Lung microvascular endothelial cell (primary cell): Measurements from ENCODE around the gene SLC25A26. TPM values are rescaled to one million over a fixed set of nuclear protein-coding genes. Genes with fewer than 3 reads are reported as not detected.
A peak's percentile ranks its signal among the peaks of the same experiment; 100 is the strongest.

Experiments
- DNase-seq, 2 donors: peaks; one replicate each; pipeline versions ENCODE4 v3.0.0 to v3.0.0-alpha.2; 2010; ENCODE audit warnings: low read depth in 2 of 2
- total RNA-seq: library from RNA; depleted of rRNA; stranded (reverse); fragments of >200 nt; gene quantifications from 2 replicates; pipeline ENCODE4 v1.2.1, GENCODE V29; 2014

Gene SLC25A26
- total RNA-seq, 1 donor from 2014 or later, result 11.9 TPM

GRCh38 chr3:66394753-66395249 is 174.0 kb downstream of the SLC25A26 start:
- DNase-seq, result peak in 1 of 2 donors; percentile 25

GRCh38 chr3:66395635-66396034 is 174.8 kb downstream of the SLC25A26 start:
- no peak for DNase-seq

DNA sequence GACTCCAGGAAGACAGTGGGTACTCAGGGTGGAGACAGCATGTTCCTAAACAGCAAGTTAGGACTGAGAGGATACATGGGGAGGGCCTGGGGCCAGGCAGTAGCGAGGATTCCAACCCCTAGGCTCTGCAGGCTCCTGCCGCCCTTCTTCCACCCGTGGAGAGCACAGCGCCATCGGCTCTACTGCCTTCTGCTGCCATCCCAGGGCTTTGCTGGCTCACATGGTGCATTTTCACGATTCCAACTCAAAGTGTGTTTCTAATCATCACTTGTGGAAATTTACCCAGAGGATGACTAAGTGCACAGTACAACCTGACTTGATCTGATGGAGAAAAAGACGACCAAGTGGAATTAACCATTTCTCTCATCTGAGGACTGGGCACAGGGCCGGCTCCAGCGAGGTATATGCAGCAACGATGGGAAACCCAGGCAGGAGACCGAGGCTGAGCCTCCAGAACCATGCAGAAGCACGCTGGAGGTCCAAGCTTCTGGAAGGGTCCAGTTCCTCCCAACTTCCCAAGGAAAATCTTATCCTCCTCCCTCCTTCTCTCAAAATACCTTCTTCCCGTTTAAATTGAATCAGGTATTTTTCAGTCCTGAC is 175.5 kb downstream of the SLC25A26 start:
- DNase-seq, result no peak

GRCh38 chr3:66396888-66397287 is 176.1 kb downstream of the SLC25A26 start:
- DNase-seq, result no peak

DNA sequence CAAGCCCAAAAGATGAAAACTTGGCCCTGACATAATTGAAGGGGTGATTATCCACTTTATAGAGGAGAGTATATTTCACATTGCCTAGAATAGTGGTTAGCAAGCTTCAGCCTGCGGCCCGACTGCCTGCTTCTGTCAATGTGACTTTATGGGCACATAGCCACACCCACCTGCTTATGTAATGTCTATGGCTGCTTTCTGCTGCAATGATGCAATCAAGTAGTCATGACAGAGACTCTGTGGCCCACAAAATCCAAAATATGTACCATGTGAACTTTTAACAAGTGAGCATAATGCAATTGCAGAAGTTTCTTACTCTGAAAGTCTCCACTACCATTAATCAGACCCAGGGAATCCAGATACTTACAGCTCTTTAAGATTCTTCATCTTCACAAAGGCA is 176.9 kb downstream of the SLC25A26 start:
- DNase-seq, result no peak

GRCh38 chr3:66398228-66399025 is 177.6 kb downstream of the SLC25A26 start:
- no peak for DNase-seq

GRCh38 chr3:66399529-66400232 is 178.9 kb downstream of the SLC25A26 start:
- no peak for DNase-seq

DNA sequence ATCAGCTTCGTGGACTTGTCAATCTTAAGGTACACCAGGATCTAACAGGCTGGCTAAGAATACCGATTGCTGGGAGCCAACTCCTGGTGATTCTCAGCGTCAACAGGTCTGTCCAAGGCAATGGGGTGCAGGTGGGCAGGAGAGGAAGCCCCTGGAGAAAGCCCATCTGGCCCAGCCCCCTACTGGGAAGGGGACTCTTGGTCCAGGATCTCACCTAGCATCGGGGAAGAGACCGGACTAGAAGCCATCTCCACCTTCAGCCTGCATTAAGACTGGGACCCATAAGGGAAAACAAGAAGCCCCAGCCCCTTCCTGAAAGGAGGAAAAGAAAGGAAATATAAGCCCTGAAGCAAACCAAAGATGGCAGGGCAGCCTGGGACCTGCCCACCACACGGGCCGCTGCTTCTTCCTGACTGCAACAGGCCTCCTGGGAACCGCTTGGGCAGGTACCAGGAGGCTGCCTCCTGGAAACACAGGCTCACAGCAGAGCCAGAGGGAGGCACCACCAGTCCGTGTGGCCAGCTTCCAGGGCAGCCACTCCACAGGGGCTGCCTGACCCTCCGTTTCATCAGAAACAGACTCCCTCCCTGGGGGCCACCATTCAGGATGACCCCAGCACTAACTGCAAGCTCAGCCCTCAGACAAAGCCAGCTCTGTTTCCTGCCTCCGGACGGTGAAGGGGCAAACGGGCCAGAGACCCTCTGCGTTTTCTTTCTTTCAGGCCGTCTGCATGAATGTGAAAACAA is 179.8 kb downstream of the SLC25A26 start:
- peak in 1 of 2 donors; percentile 52 for DNase-seq

DNA sequence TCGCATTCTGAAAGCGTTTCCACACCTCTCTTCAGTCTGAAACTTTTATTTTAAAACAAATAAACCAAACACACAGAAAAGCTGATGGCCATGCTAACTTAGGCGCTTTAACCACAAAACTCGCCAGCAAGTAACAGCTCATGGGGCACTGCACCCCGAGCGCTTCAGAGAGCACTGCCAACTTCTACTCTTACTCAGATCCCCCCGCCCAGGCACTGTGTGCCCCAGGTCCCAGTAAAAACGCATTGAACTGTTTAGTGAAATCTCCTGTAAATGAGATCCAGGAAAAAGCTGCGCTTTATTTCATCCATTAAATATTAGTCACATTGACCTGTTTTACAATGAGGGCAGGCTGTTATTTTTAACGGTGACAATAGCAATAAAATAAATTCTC is 180.4 kb downstream of the SLC25A26 start:
- no peak for DNase-seq

- no peak for DNase-seq
These were observed 181.1 kb downstream of the SLC25A26 start for GRCh38 chr3:66401675-66402491.

DNA sequence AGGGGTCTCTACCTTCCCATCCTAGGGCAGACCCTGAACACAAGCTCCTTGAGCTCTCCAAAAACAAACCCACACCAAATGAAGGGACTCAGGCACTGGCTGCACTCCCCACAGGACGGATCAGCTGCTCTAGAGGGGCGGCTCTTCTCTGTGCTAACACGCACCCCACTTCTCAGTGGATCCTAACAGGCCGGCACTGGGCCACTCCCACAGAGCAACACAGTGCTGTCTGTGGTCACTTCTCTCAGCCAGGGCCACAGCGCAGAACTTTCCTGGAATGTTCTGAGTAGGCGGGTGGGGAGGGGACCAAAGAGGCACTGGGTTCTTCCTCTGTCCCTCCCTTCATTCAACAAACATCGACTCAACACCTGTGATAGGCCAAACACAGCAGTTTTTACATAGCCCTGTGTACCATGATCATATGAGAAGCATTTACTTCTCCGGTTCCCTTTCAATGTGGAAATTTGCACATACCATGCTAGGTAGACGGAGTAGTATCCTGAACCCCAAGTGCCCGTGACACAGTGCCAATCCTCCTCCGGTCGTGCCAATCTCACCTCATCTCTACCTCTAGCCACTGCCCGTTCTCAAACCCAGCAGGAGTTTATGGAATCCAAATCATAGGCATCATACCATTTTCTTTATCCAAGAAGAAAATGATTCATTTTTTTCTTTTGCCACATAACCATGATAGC is 181.9 kb downstream of the SLC25A26 start:
- no peak for DNase-seq

- no peak for DNase-seq
These were observed 182.7 kb downstream of the SLC25A26 start for GRCh38 chr3:66403323-66403990.

DNA sequence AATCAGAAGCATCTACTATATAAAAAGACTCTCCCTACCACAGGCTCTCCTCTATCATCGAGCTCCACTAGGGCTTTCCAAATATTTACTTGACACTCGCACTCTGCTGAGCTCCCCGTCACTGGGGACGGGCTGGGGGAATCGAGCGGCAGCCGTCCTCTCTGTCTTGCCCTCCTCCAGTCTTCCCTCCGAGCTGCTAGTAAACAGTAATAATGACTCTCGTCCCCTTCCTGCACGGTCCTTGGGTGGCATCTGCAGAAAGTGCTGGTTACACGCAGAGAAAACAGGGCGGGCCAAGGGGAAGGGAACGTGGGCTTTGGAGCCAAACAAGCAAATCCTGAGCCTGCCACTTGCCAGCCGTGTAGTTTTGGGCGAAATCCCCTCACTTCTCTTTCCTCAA is 183.4 kb downstream of the SLC25A26 start:
- DNase-seq, result no peak

- DNase-seq, result no peak
These were observed 184.3 kb downstream of the SLC25A26 start for GRCh38 chr3:66404903-66405700.

- DNase-seq, result peak in 1 of 2 donors; percentile 26
These were observed 184.9 kb downstream of the SLC25A26 start for GRCh38 chr3:66405701-66406091.

GRCh38 chr3:66406163-66406562 is 185.4 kb downstream of the SLC25A26 start:
- DNase-seq, result no peak

DNA sequence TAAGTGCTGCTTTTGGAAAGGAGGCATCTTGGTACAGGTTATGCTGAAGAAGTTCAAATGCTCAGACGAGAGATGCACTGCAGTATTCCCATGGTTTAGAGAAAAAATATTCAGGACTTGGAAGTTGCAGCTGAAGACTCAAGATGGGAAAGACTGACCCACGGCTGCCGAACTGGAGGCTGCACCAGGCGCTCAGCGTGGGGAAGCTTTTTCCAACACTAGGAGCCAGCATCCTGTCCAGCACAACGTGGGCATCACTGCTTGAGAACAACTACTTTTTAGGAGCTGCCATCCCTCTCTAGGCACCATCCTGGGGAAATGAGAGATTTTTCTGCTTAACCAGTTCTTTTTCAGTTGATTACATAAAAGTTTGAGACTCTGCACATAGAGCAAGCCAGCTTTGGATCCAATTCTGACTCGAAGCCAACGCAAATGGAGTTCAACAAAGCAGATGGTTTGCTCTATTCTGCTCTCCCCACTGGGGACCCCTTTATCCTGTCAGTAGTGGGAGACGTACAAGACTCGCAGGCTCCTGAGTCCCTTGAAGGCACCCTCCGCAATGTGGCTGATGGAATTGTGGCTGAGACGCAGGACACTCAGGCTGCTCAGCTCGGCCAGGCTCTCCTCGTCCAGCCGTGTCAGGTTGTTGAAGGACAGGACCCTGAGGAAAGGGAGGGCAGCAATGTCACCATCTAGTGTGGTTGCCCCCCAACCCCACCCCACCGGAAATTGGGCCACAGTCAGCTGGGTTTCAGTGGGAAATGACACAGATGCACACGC is 186.2 kb downstream of the SLC25A26 start:
- no peak for DNase-seq
